ENCODE data around the gene RPL29.

The RPL29 gene

GRCh38 chr3:51957520-51958205, 38.0 kb downstream of the RPL29 start:
- DNase-seq (ENCODE audit: low read depth): no peak
- no peak for TF ChIP-seq CTCF (IDR thresholded peaks at IDR 0.05; ENCODE audit: insufficient read depth, low read depth, low read length, missing control alignments)
- no peak overlapping the region for H3K4me3 ChIP-seq (ENCODE audit: low read length)

- TF ChIP-seq CTCF (IDR thresholded peaks at IDR 0.05; ENCODE audit: insufficient read depth, low read depth, low read length, missing control alignments): peak; percentile 72
- DNase-seq (ENCODE audit: low read depth): peak; percentile 83
- no peak overlapping the region for H3K4me3 ChIP-seq (ENCODE audit: low read length)
Measured at GRCh38 chr3:51955893-51956770, 39.6 kb downstream of the RPL29 start.

- TF ChIP-seq CTCF (IDR thresholded peaks at IDR 0.05; ENCODE audit: insufficient read depth, low read depth, low read length, missing control alignments): no peak
- H3K4me3 ChIP-seq (ENCODE audit: low read length): no peak within 1 kb of the TSS
- no peak for DNase-seq (ENCODE audit: low read depth)
Measured at GRCh38 chr3:51955175-51955892, 40.4 kb downstream of the RPL29 start, which contains the start of gene GPR62. GPR62 (plus strand) TSS chr3:51955381; CDS start chr3:51955653, 272 bp downstream.

GRCh38 chr3:51954713-51955112, 41.0 kb downstream of the RPL29 start:
- no peak for DNase-seq (ENCODE audit: low read depth)
- no peak overlapping the region for H3K4me3 ChIP-seq (ENCODE audit: low read length)
- TF ChIP-seq CTCF (IDR thresholded peaks at IDR 0.05; ENCODE audit: insufficient read depth, low read depth, low read length, missing control alignments): no peak

GRCh38 chr3:51954105-51954504, 41.6 kb downstream of the RPL29 start:
- no peak overlapping the region for H3K4me3 ChIP-seq (ENCODE audit: low read length)
- no peak for DNase-seq (ENCODE audit: low read depth)
- TF ChIP-seq CTCF (IDR thresholded peaks at IDR 0.05; ENCODE audit: insufficient read depth, low read depth, low read length, missing control alignments): no peak

GRCh38 chr3:51953445-51953844, 42.2 kb downstream of the RPL29 start:
- DNase-seq (ENCODE audit: low read depth): peak; percentile 89

More at GRCh38 chr3:51953445-51953844, 42.2 kb downstream of the RPL29 start:
- TF ChIP-seq CTCF (IDR thresholded peaks at IDR 0.05; ENCODE audit: insufficient read depth, low read depth, low read length, missing control alignments): no peak
- no peak overlapping the region for H3K4me3 ChIP-seq (ENCODE audit: low read length)
